ENCODE measurements around the gene CHCHD3.

The CHCHD3 gene

GRCh38 chr7:132793474-132793873 lies 288.4 kb downstream of the CHCHD3 start:
- no peak overlapping the region for H3K27ac Mint-ChIP-seq
- H3K9me3 Mint-ChIP-seq: no peaks in the 10 kb centered on the region
- H3K27me3 Mint-ChIP-seq: no peaks in the 10 kb centered on the region
- H3K36me3 Mint-ChIP-seq (ENCODE audit: low read depth): peaks cover 65% of the 10 kb centered on the region
- H3K4me3 Mint-ChIP-seq: no peak overlapping the region
- H3K4me1 Mint-ChIP-seq (ENCODE audit: low read depth): peaks cover 6% of the 10 kb centered on the region

GRCh38 chr7:132791036-132791435 lies 290.9 kb downstream of the CHCHD3 start:
- Mint-ChIP-seq H3K4me3 (no peak overlapping the region), H3K27me3 (no peaks in the 10 kb centered on the region), H3K36me3 (ENCODE audit: low read depth) (peaks cover 73% of the 10 kb centered on the region), H3K27ac (no peak overlapping the region), H3K9me3 (no peaks in the 10 kb centered on the region), H3K4me1 (ENCODE audit: low read depth) (peaks cover 6% of the 10 kb centered on the region)

GRCh38 chr7:132790104-132790503 lies 291.8 kb downstream of the CHCHD3 start:
- H3K27ac Mint-ChIP-seq: no peak overlapping the region
- H3K4me3 Mint-ChIP-seq: no peak overlapping the region
- peaks cover 6% of the 10 kb centered on the region for H3K4me1 Mint-ChIP-seq (ENCODE audit: low read depth)
- H3K9me3 Mint-ChIP-seq: no peaks in the 10 kb centered on the region
- no peaks in the 10 kb centered on the region for H3K27me3 Mint-ChIP-seq
- peaks cover 73% of the 10 kb centered on the region for H3K36me3 Mint-ChIP-seq (ENCODE audit: low read depth)

DNA sequence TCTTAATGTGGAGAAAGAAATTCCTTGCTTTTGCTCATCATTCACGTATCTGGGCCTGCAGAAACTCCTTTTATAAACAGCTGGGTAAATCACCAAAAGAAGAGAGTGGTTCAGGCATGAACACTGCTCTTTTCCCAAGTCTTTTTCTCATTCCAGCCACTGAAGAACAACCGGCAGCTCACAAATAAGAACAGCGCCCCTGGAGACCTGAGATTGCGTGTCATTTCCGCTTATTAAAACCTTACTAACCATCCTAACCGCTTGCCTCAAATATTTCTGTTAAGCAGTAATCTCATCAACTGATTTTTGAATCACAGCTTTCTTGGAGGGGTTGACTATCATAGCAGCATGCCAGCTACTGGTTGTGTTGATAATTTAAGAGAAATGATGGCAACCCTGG lies 292.6 kb downstream of the CHCHD3 start:
- H3K9me3 Mint-ChIP-seq: no peaks in the 10 kb centered on the region
- H3K36me3 Mint-ChIP-seq (ENCODE audit: low read depth): peaks cover 76% of the 10 kb centered on the region
- no peak overlapping the region for H3K27ac Mint-ChIP-seq

DNA sequence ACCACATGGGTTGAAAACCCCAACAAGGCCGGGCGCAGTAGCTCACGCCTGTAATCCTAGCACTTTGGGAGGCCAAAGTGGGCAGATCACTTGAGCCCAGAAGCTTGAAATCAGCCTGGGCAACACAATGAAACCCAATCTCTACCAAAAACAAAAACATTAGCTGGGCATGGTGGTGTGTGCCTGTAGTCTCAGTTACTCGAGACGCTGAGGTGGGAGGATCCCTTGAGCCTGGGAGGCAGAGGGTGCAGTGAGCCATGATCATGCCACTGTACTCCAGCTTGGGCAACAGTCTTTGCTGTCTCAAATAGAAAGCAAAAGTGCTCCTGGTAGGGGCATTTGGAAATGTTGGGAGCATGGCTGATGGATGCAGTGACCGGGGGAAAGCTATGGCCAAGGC lies 296.0 kb downstream of the CHCHD3 start:
- Mint-ChIP-seq H3K27ac (no peak overlapping the region), H3K36me3 (ENCODE audit: low read depth) (peaks cover 70% of the 10 kb centered on the region), H3K9me3 (no peaks in the 10 kb centered on the region), H3K4me3 (no peak overlapping the region), H3K27me3 (no peaks in the 10 kb centered on the region), H3K4me1 (ENCODE audit: low read depth) (peaks cover 6% of the 10 kb centered on the region)

More for the DNA sequence above, 292.6 kb downstream of the CHCHD3 start:
- Mint-ChIP-seq H3K27me3 (no peaks in the 10 kb centered on the region), H3K4me3 (no peak overlapping the region), H3K4me1 (ENCODE audit: low read depth) (peaks cover 6% of the 10 kb centered on the region)

GRCh38 chr7:132784406-132784805 lies 297.5 kb downstream of the CHCHD3 start:
- no peak overlapping the region for H3K27ac Mint-ChIP-seq
- no peaks in the 10 kb centered on the region for H3K9me3 Mint-ChIP-seq
- no peaks in the 10 kb centered on the region for H3K27me3 Mint-ChIP-seq
- peaks cover 3% of the 10 kb centered on the region for H3K4me1 Mint-ChIP-seq (ENCODE audit: low read depth)
- peaks cover 59% of the 10 kb centered on the region for H3K36me3 Mint-ChIP-seq (ENCODE audit: low read depth)
- no peak overlapping the region for H3K4me3 Mint-ChIP-seq

- Mint-ChIP-seq H3K9me3 (no peaks in the 10 kb centered on the region), H3K36me3 (ENCODE audit: low read depth) (peaks cover 55% of the 10 kb centered on the region), H3K27me3 (no peaks in the 10 kb centered on the region), H3K4me3 (no peak overlapping the region), H3K4me1 (ENCODE audit: low read depth) (peaks cover under 1% of the 10 kb centered on the region), H3K27ac (no peak overlapping the region)
These were observed 298.1 kb downstream of the CHCHD3 start for GRCh38 chr7:132783824-132784223.

DNA sequence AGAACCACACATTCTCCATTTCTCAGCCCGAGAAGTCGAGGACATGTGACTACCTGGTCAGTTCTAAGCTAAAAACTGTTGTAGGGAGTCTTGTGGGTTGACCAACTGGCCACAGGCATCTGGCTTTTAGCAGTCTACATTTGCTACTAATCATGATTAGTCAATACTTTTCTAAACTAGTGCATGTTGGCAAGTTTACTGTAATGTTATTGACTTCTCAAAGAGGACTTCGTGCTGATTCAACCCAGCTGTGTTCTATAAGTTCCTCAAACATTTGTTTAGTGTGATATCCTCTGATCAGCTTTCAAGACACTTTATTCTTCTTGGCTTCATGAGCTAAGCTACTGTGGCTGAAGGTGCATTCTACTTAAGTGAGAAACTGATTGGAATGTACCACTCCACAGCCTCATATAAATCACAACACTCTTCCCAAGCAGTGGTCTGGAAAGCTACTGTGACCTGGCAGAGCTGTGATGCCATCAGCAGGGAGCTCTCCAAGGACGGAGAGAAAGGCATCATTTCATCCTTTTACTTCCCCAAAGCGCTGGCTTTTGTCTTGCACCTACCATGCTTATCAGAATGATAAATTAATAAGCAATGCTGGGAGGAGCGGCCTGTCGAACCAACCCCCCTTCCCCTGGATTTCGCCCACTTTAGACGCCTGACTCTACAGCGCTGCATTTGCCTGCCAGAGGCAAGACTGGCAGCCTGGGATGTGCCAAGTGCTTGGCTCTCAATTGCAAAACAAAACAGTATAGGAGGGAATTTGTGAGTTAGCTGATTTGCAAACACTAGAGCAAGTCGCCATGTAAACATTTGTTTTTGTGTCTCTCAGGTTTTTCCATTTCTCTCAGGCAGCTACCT lies 298.9 kb downstream of the CHCHD3 start:
- H3K4me3 Mint-ChIP-seq: no peak overlapping the region
- H3K27me3 Mint-ChIP-seq: no peaks in the 10 kb centered on the region
- no peaks in the 10 kb centered on the region for H3K9me3 Mint-ChIP-seq
- peaks cover 47% of the 10 kb centered on the region for H3K36me3 Mint-ChIP-seq (ENCODE audit: low read depth)
- H3K4me1 Mint-ChIP-seq (ENCODE audit: low read depth): peaks cover 7% of the 10 kb centered on the region
- no peak overlapping the region for H3K27ac Mint-ChIP-seq

GRCh38 chr7:132780822-132781221 lies 301.1 kb downstream of the CHCHD3 start:
- Mint-ChIP-seq H3K27me3 (no peaks in the 10 kb centered on the region), H3K27ac (no peak overlapping the region), H3K36me3 (ENCODE audit: low read depth) (peaks cover 27% of the 10 kb centered on the region), H3K9me3 (peaks cover 5% of the 10 kb centered on the region), H3K4me3 (no peak overlapping the region), H3K4me1 (ENCODE audit: low read depth) (peaks cover 17% of the 10 kb centered on the region)

- peaks cover 17% of the 10 kb centered on the region for H3K4me1 Mint-ChIP-seq (ENCODE audit: low read depth)
- H3K27ac Mint-ChIP-seq: no peak overlapping the region
- H3K4me3 Mint-ChIP-seq: no peak overlapping the region
- H3K36me3 Mint-ChIP-seq (ENCODE audit: low read depth): peaks cover 10% of the 10 kb centered on the region
- H3K27me3 Mint-ChIP-seq: no peaks in the 10 kb centered on the region
- H3K9me3 Mint-ChIP-seq: peaks cover 5% of the 10 kb centered on the region
These were observed 302.7 kb downstream of the CHCHD3 start for GRCh38 chr7:132779164-132779563.

DNA sequence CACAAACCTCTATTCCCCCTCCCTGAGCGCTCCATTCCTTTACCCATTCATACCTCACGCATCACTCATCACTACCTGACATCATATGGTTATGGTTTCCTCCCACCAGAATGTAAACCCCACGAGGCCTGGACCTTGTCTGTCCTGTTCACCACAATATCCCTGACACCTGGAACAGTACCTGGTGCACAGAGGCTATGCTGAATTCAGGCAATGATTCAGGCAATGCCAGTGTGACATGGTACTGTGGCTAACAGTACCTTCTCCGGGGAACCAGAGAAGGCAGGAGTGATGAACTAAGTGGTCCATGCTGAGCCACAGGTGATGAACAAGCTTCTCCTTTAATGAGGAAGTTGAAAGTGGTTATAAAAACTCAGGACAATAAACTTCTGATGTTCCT lies 303.1 kb downstream of the CHCHD3 start:
- peaks cover 5% of the 10 kb centered on the region for H3K9me3 Mint-ChIP-seq
- no peak overlapping the region for H3K27ac Mint-ChIP-seq
- H3K4me3 Mint-ChIP-seq: no peak overlapping the region
- H3K27me3 Mint-ChIP-seq: no peaks in the 10 kb centered on the region
- peaks cover 17% of the 10 kb centered on the region for H3K4me1 Mint-ChIP-seq (ENCODE audit: low read depth)
- peaks cover 6% of the 10 kb centered on the region for H3K36me3 Mint-ChIP-seq (ENCODE audit: low read depth)

GRCh38 chr7:132777956-132778355 lies 303.9 kb downstream of the CHCHD3 start:
- H3K27ac Mint-ChIP-seq: no peak overlapping the region
- H3K4me1 Mint-ChIP-seq (ENCODE audit: low read depth): peaks cover 20% of the 10 kb centered on the region
- no peaks in the 10 kb centered on the region for H3K27me3 Mint-ChIP-seq
- H3K9me3 Mint-ChIP-seq: peaks cover 5% of the 10 kb centered on the region
- H3K4me3 Mint-ChIP-seq: no peak overlapping the region
- H3K36me3 Mint-ChIP-seq (ENCODE audit: low read depth): no peaks in the 10 kb centered on the region

DNA sequence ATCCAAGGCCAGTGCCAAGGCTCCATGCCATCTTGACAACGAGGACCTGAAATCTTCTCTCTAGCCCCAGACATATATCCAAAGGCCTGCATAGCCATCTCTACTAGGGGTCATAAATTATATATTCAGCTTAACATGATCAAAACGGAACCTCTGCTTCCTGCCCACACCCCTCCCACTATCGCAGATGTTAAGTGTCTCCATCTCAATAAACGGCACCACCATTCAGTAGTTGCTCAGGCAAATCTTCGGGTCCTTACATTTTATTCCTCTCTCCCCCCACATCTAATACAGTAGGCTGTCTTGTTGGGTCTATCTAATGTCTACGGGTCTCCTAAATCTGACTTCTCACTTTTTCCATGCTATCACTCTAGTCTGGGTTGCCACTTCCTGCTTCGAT lies 304.5 kb downstream of the CHCHD3 start:
- Mint-ChIP-seq H3K27me3 (no peaks in the 10 kb centered on the region), H3K27ac (no peak overlapping the region), H3K4me3 (no peak overlapping the region), H3K4me1 (ENCODE audit: low read depth) (peaks cover 21% of the 10 kb centered on the region), H3K9me3 (peaks cover 5% of the 10 kb centered on the region), H3K36me3 (ENCODE audit: low read depth) (no peaks in the 10 kb centered on the region)

DNA sequence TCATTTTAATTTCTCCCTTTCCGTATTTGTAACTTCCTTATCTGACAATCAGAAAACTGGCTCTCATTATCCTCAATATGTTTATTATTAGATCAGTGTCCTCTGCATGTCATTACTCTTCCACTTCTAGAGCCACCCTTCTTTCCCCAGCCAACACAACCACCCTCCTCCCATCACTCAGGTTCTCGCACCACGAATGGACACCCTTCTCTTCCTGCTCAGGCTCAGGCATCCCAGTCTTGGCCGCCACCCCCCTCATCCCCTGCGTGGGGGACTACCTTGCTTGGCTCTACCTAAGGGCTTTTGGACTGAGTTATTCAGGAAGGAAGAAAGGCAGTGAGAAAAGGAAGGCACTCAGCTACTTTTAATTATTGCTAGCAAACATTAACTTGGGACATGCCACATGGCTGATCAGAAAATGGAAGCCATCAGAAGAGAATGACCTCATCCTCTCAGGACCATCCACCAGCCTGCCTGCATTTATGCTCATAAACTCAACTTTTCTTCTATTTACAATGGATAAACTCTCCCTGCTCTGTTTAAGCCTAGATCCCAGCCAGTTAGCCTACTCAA lies 305.8 kb downstream of the CHCHD3 start:
- Mint-ChIP-seq H3K27ac (no peak overlapping the region), H3K9me3 (peaks cover 5% of the 10 kb centered on the region), H3K27me3 (no peaks in the 10 kb centered on the region), H3K4me1 (ENCODE audit: low read depth) (peaks cover 28% of the 10 kb centered on the region), H3K4me3 (no peak overlapping the region), H3K36me3 (ENCODE audit: low read depth) (no peaks in the 10 kb centered on the region)

GRCh38 chr7:132773527-132773956 lies 308.3 kb downstream of the CHCHD3 start:
- peaks cover 7% of the 10 kb centered on the region for H3K36me3 Mint-ChIP-seq (ENCODE audit: low read depth)
- no peak overlapping the region for H3K27ac Mint-ChIP-seq
- H3K9me3 Mint-ChIP-seq: peaks cover 23% of the 10 kb centered on the region
- no peaks in the 10 kb centered on the region for H3K27me3 Mint-ChIP-seq
- H3K4me1 Mint-ChIP-seq (ENCODE audit: low read depth): peaks cover 38% of the 10 kb centered on the region
- H3K4me3 Mint-ChIP-seq: no peak overlapping the region

Data from stimulated activated naive CD8-positive, alpha-beta T cell treated with anti-CD3 and anti-CD28 coated beads, Interleukin-15, Interleukin-2, amounts not matched to agents 100 ng/mL and 50 ng/mL, for 24 hours (primary cell).